AG09309 (cell line): ENCODE results near the gene MAP3K7CL.

Experiments
- DNase-seq: peaks from one replicate; pipeline ENCODE4 v3.0.0-alpha.2; 2010; ENCODE audit warnings: low read depth
- H3K4me3 ChIP-seq: 2 replicates; pipeline ENCODE4 v1.5.1; 2011; ENCODE audit warnings: mild to moderate bottlenecking, low read depth, low read length, moderate library complexity; ENCODE audit not compliant: control insufficient read depth
- TF ChIP-seq, protein P1 (sequence below): IDR thresholded peaks from 2 replicates; pipeline ENCODE4 v1.5.1; 2011; ENCODE audit warnings: mild to moderate bottlenecking, low read depth, low read length, inconsistent platforms; ENCODE audit not compliant: insufficient read depth, control insufficient read depth; ENCODE audit errors: missing control alignments

The MAP3K7CL gene

DNA sequence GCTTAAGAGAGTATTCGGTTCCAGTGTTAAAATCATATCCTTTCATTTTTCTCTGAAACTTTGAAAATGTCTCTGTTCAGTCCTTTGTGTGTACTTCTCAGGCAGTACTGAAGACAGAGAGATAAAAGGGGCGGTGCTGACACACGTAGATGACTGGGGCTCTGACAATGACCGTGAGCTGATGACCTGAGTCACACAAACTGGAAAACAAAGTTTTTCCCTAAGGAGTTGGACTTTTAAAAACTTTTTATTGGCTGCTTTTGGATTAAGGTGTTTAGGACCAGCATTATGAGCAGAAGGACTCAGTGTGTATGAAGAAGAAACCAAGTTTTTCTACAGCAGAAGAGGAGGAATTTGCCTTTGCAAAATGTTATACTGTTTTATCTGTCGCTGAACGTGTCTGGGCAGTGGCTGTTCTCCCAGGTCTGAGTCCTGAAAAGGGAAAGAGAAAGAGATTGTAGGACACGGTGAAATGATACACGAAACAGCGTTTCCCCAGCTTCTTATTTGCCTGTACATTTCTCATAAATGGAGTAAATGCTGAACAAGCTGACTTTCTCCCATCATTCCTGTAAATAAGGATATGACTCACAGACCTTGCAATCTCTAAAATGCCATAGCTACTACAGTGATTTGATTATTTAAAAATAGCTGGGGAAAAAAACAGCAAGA is 51.5 kb downstream of the MAP3K7CL start:
- TF ChIP-seq, protein P1, sequence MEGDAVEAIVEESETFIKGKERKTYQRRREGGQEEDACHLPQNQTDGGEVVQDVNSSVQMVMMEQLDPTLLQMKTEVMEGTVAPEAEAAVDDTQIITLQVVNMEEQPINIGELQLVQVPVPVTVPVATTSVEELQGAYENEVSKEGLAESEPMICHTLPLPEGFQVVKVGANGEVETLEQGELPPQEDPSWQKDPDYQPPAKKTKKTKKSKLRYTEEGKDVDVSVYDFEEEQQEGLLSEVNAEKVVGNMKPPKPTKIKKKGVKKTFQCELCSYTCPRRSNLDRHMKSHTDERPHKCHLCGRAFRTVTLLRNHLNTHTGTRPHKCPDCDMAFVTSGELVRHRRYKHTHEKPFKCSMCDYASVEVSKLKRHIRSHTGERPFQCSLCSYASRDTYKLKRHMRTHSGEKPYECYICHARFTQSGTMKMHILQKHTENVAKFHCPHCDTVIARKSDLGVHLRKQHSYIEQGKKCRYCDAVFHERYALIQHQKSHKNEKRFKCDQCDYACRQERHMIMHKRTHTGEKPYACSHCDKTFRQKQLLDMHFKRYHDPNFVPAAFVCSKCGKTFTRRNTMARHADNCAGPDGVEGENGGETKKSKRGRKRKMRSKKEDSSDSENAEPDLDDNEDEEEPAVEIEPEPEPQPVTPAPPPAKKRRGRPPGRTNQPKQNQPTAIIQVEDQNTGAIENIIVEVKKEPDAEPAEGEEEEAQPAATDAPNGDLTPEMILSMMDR: no peak
- peak; percentile 71 for DNase-seq

GRCh38 chr21:29182691-29183092 is 52.2 kb downstream of the MAP3K7CL start:
- H3K4me3 ChIP-seq: no peak overlapping the region
- TF ChIP-seq, protein P1: no peak
- no peak for DNase-seq

More for the DNA sequence above, 51.5 kb downstream of the MAP3K7CL start:
- H3K4me3 ChIP-seq: peak overlapping the region; percentile 33

DNA sequence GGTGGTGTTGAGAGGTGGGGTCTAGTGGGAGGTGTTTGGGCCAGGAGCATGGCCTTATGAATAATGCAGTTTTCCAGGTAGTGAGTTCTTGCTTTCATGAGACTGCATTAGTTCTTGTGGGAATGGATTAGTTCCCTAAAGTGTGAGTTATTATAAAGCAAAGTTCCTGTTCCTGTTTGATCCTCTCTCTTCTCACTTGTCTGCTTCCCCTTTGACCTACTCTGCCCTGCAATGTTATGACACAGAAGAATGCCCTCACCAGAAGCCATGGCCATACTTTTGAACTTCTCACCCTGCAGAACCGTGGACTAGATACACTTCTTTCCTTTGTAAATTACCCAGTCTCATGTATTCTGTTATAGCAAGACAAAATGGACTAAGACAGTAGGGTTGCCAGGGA is 53.6 kb downstream of the MAP3K7CL start:
- no peak for DNase-seq
- H3K4me3 ChIP-seq: no peak overlapping the region
- TF ChIP-seq, protein P1: no peak

DNA sequence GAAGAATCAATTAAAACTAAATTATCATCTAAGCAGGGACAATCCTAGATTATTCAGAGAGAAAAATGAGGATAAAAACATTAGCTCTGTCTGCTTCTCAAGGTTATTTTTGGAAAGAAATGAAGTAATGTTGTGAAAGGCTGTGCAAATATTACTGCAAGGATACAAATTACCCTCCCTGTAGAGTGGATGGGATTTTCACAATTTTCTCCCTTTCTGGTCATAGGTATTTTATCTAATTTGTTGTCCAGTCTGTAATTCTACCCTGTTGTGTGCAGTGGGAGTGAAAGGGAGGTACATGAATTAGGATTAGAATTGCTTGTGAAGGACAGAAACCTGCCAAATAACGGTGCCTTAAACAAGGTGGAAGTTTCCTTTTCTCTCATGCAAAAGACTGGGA is 54.7 kb downstream of the MAP3K7CL start:
- TF ChIP-seq, protein P1: no peak
- DNase-seq: no peak
- no peak overlapping the region for H3K4me3 ChIP-seq

- TF ChIP-seq, protein P1: no peak
- DNase-seq: no peak
- H3K4me3 ChIP-seq: no peak overlapping the region
Observed at GRCh38 chr21:29185633-29186032, 55.2 kb downstream of the MAP3K7CL start.

DNA sequence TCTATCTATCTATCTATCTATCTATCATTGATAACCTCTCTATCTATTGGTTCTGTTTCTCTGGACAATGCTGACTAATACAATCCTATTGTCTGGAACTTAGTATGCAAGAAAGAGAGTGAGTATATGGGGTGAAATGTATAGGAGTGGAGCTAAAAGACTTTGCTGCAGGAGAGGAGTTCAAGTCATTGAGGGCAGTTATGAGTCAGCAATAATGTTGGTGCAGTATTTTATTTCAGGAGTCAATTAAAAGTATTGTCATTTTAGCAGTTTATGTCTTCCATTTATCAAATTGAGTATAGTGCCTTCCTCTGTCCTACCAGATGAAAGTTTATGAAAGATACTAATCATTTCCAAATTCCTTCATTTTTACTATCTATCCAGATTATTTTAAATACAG is 55.8 kb downstream of the MAP3K7CL start:
- no peak overlapping the region for H3K4me3 ChIP-seq
- DNase-seq: no peak
- TF ChIP-seq, protein P1: no peak
